Uterus (tissue), 4 donors: Measurements from ENCODE around the gene ANKLE2. TPM values are rescaled to one million over a fixed set of nuclear protein-coding genes. Genes with fewer than 3 reads are reported as not detected.

Experiments used
- DNase-seq, 2 donors: peaks; one replicate each; pipeline ENCODE4 v3.0.0-alpha.2; 2019 to 2020
- H3K27ac ChIP-seq, 2 donors: fragments of 200-600 bp; sonication (generic); 1 replicate in 1 of 2; 2 replicates in 1 of 2; pipeline ENCODE4 v1.5.1; 2016 to 2018
- H3K27me3 ChIP-seq, 2 donors: fragments of 200-600 bp; sonication (generic); one replicate each; pipeline ENCODE4 v1.5.1; 2018 to 2019; ENCODE audit warnings: control low read depth in 1 of 2
- H3K36me3 ChIP-seq, 2 donors: fragments of 200-600 bp; sonication (generic); one replicate each; pipeline ENCODE4 v1.5.1; 2019; ENCODE audit warnings: control low read depth in 1 of 2
- H3K4me1 ChIP-seq, 2 donors: fragments of 200-600 bp; sonication (generic); one replicate each; pipeline ENCODE4 v1.5.1; 2018 to 2019; ENCODE audit warnings: control low read depth in 1 of 2
- H3K4me3 ChIP-seq, 2 donors: fragments of 200-600 bp; sonication (generic); 1 replicate in 1 of 2; 2 replicates in 1 of 2; pipeline ENCODE4 v1.5.1; 2018 to 2019; ENCODE audit warnings: mild to moderate bottlenecking in 1 of 2
- H3K9me3 ChIP-seq, 2 donors: fragments of 200-600 bp; sonication (generic); one replicate each; pipeline ENCODE4 v1.5.1; 2019; ENCODE audit warnings: control low read depth in 1 of 2
- CTCF ChIP-seq, 4 experiments: fragments of 200-600 bp in 2 of 4; fragments of 450-650 bp in 2 of 4; sonication (generic) in 2 of 4; IDR thresholded peaks; one replicate each; pipeline ENCODE4 v1.5.1; 2016 to 2019; ENCODE audit warnings: antibody characterized with exemption in 4 of 4, mild to moderate bottlenecking in 2 of 4, moderate library complexity in 1 of 4
- POLR2A ChIP-seq, 2 donors: fragments of 450-650 bp; IDR thresholded peaks; one replicate each; pipeline ENCODE4 v1.6.1; 2016; ENCODE audit warnings: antibody characterized with exemption in 2 of 2, mild to moderate bottlenecking in 1 of 2, moderate library complexity in 1 of 2
- intact Hi-C: fragments of 100-400 bp; cut with DNase I; formaldehyde crosslinking; loops from one replicate; pipeline ENCODE4 v1.15.1; 2023; ENCODE audit warnings: low total_unique reads
- total RNA-seq, 4 donors: library from RNA; depleted of rRNA in 3 of 4; stranded (reverse); fragments of >200 nt in 3 of 4; gene quantifications; one replicate each; pipeline versions ENCODE4 v1.1.0 to v1.2.4, GENCODE V29; 2014 to 2023
- donor health status: DM: yes; HTN: yes; CAD: no.

Gene ANKLE2
- total RNA-seq, 4 donors from 2014 or later = 21.2 to 87.4 (median 69.6) TPM

DNA sequence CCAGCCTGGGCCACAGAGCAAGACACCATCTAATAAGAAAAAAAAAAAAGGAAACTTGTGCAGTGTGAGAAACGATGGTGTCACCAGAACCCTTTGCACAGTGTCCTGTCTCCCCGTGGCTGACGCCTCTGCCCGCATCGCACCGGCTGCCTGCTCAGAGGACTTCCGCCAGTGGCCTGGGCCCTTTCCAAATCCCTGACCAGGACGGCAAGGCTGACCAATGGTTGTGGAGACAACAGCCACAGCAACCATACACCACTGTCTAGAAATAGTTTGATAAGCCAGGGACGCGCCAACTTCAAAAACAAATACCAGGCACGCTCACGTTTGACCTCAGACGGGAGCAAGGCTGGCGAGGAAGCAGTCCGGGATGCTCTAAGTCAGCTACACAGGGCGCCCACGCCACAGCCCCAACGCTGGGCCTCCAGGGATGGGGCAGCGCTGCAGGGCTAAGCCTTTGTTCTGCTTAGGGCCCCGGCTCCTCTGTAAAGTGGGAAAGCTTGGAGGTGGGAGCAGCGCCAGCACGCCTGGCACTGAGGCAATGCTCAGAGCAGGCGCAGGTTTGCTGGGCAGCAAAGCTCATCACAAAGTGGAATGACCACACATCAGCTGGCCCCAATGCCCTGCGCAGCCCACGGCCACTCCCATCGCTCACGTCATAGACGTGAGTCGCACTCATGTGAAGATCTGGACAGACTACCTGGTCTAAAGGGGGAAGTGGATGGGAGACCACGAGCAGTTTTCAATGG is 38.4 kb downstream of the ANKLE2 start:
- no peak for DNase-seq
- no peaks in the 10 kb centered on the region for H3K36me3 ChIP-seq
- no peak overlapping the region for H3K27ac ChIP-seq
- intact Hi-C loops = no loop called here
- no peaks in the 10 kb centered on the region for H3K9me3 ChIP-seq
- H3K4me3 ChIP-seq = no peak overlapping the region
- no peaks in the 10 kb centered on the region for H3K4me1 ChIP-seq
- TF ChIP-seq POLR2A (IDR thresholded peaks at IDR 0.05) (no peak), CTCF (IDR thresholded peaks at IDR 0.05) (no peak)
- H3K27me3 ChIP-seq = no peaks in the 10 kb centered on the region

DNA sequence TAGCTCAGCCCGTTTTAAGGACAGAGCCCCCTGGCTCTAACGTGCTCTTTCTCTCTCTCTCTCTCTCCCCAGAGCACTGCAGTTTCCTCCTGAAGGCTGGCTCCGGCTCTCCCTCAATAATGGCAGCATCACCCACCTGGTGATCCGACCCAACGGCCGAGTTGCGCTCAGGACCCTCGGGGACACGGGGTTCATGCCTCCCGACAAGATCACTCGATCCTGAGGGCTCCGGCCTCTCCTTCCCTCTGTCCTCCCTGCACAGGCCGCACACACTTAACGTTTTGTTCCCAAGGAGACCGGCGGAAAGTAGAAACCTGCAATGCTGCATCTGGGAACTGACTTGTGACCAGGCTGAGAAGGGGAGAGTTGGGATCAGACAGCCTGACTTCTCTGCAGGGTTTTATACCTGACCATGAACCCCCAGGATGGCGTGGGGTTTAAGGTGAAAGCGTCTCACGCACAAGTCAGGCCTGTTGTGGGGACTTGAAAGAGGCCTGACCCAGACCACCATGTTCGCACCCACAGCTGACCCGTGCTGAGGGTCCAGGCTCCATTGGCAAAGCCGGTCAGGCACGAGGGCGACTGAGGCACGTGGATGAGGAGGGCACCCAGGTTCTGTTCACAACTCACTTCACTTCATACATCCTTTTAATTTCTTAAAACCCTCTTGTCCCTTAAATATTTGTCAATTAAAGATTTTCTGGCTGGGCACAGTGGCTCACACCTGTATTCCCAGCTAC is 40.9 kb downstream of the ANKLE2 start:
- DNase-seq = no peak
- H3K27me3 ChIP-seq = no peaks in the 10 kb centered on the region
- H3K9me3 ChIP-seq = no peaks in the 10 kb centered on the region
- no peaks in the 10 kb centered on the region for H3K36me3 ChIP-seq
- H3K4me3 ChIP-seq = no peak overlapping the region
- H3K4me1 ChIP-seq = no peaks in the 10 kb centered on the region
- TF ChIP-seq CTCF (IDR thresholded peaks at IDR 0.05) (no peak), POLR2A (IDR thresholded peaks at IDR 0.05) (no peak)
- H3K27ac ChIP-seq = no peak overlapping the region
- intact Hi-C loops = no loop called here

- no peak for TF ChIP-seq POLR2A (IDR thresholded peaks at IDR 0.05)
- TF ChIP-seq CTCF (IDR thresholded peaks at IDR 0.05) = no peak
- intact Hi-C loops = no loop called here
- Histone ChIP-seq H3K27me3 (no peaks in the 10 kb centered on the region), H3K4me3 (no peak overlapping the region), H3K4me1 (no peaks in the 10 kb centered on the region), H3K36me3 (no peaks in the 10 kb centered on the region), H3K27ac (no peak overlapping the region), H3K9me3 (no peaks in the 10 kb centered on the region)
- no peak for DNase-seq
These were observed 41.7 kb downstream of the ANKLE2 start for GRCh38 chr12:132719954-132720324.

GRCh38 chr12:132719141-132719953 is 42.3 kb downstream of the ANKLE2 start:
- no peak overlapping the region for H3K4me3 ChIP-seq

More at GRCh38 chr12:132719141-132719953, 42.3 kb downstream of the ANKLE2 start:
- Histone ChIP-seq H3K36me3 (no peaks in the 10 kb centered on the region), H3K27me3 (no peaks in the 10 kb centered on the region), H3K9me3 (no peaks in the 10 kb centered on the region), H3K27ac (no peak overlapping the region), H3K4me1 (no peaks in the 10 kb centered on the region)
- DNase-seq = no peak
- intact Hi-C loops = no loop called here
- no peak for TF ChIP-seq POLR2A (IDR thresholded peaks at IDR 0.05)
- TF ChIP-seq CTCF (IDR thresholded peaks at IDR 0.05) = no peak
